Panc1 (cell line): ENCODE data around the gene PPP1R18. TPM values are rescaled to one million over a fixed set of nuclear protein-coding genes. Genes with fewer than 3 reads are reported as not detected.

ENCODE experiments used
- ATAC-seq: fragments of 200-7000 bp; cut with Tn5 transposase; 2 replicates; pipeline ENCODE4 v1.9.1; 2020; ENCODE audit warnings: mild to moderate bottlenecking, moderate library complexity
- BruUV-seq: library from RNA; stranded (reverse); fragments of 400-500 nt; replicated peaks from 2 replicates; lab custom pipeline; 2021; lab: Mats Ljungman, UMichigan
- CTCF ChIA-PET: fragments of 300-600 bp; sonication (Branson Sonifier 250); formaldehyde crosslinking; loops from one replicate; lab custom pipeline; 2022; ENCODE audit warnings: antibody characterized with exemption; lab: Charles Lee
- POLR2A ChIA-PET: fragments of 300-600 bp; sonication (Branson Sonifier 250); formaldehyde crosslinking; loops from one replicate; lab custom pipeline; 2022; ENCODE audit warnings: antibody characterized with exemption; lab: Charles Lee
- DNase-seq: peaks from one replicate; pipeline ENCODE4 v3.0.0-alpha.2; 2010; ENCODE audit warnings: low read depth, low spot score
- H3K27ac ChIP-seq: 2 replicates; pipeline ENCODE4 v1.5.1; 2011; ENCODE audit warnings: mild to moderate bottlenecking, low read length, inconsistent platforms
- H3K27me3 ChIP-seq: fragments of 200-500 bp; sonication (Bioruptor generic); 2 replicates; pipeline ENCODE4 v1.6.0; 2014; ENCODE audit warnings: low read length, inconsistent platforms; ENCODE audit not compliant: control insufficient read depth, insufficient read depth
- H3K36me3 ChIP-seq: fragments of 200-500 bp; sonication (Bioruptor generic); 2 replicates; pipeline ENCODE4 v1.5.1; 2014; ENCODE audit warnings: inconsistent platforms, mild to moderate bottlenecking, low read length, moderate library complexity; ENCODE audit not compliant: control insufficient read depth, insufficient read depth
- H3K4me1 ChIP-seq: 2 replicates; pipeline ENCODE4 v1.5.1; 2011; ENCODE audit warnings: inconsistent platforms, mild to moderate bottlenecking, low read length, moderate library complexity; ENCODE audit not compliant: control insufficient read depth, insufficient read depth
- H3K4me3 ChIP-seq, 2 experiments: 2 replicates each; pipeline ENCODE4 v1.5.1; 2011 to 2012; ENCODE audit warnings: low read depth in 2 of 2, low read length in 2 of 2, mild to moderate bottlenecking in 2 of 2, inconsistent platforms in 1 of 2, moderate library complexity in 1 of 2
- H3K9me3 ChIP-seq: fragments of 200-500 bp; sonication (Bioruptor generic); 2 replicates; pipeline ENCODE4 v1.5.1; 2014; ENCODE audit warnings: low read depth, mild to moderate bottlenecking, inconsistent platforms, low read length, moderate library complexity; ENCODE audit not compliant: control insufficient read depth, insufficient read depth
- POLR2AphosphoS5 ChIP-seq: IDR thresholded peaks from 2 replicates; pipeline ENCODE4 v1.6.1; 2012; ENCODE audit warnings: mild to moderate bottlenecking, low read depth, low read length, moderate library complexity
- SIN3A ChIP-seq: IDR thresholded peaks from 2 replicates; pipeline ENCODE4 v1.6.1; 2012; ENCODE audit warnings: low read depth, mild to moderate bottlenecking, low read length, moderate library complexity, borderline replicate concordance; ENCODE audit not compliant: insufficient read depth
- TCF7L2 ChIP-seq: IDR thresholded peaks from 2 replicates; pipeline ENCODE4 v1.6.1; 2011; ENCODE audit warnings: mild to moderate bottlenecking, low read depth, low read length, inconsistent platforms
- in situ Hi-C: cut with HindIII; loops from 2 replicates; pipeline ENCODE4 v1.10.0; 2016; ENCODE audit warnings: low sequenced_read_pairs, low pct_unique_long_range_greater_than_20kb
- intact Hi-C: fragments of 100-400 bp; cut with micrococcal nuclease; formaldehyde crosslinking; loops from one replicate; pipeline ENCODE4 v1.10.0; 2022; ENCODE audit not compliant: unreplicated experiment
- total RNA-seq: library from RNA; stranded (reverse); gene quantifications from one replicate; pipeline ENCODE4 v1.2.1, GENCODE V29; 2021; ENCODE audit not compliant: unreplicated experiment
- TF ChIP-seq, protein P1 (sequence below): fragments of 450-650 bp; IDR thresholded peaks from 2 replicates; pipeline ENCODE4 v1.5.1; 2017; ENCODE audit warnings: mild to moderate bottlenecking
- TF ChIP-seq, protein P2 (sequence below), 2 experiments: IDR thresholded peaks; 2 replicates each; pipeline ENCODE4 v1.6.1; 2011 to 2012; ENCODE audit warnings: low read depth in 2 of 2, control low read depth in 1 of 2, low read length in 1 of 2, mild to moderate bottlenecking in 1 of 2, moderate library complexity in 1 of 2; ENCODE audit not compliant: insufficient read depth in 1 of 2

The PPP1R18 gene
- total RNA-seq, 1 experiment from 2014 or later: 55.3 TPM

DNA sequence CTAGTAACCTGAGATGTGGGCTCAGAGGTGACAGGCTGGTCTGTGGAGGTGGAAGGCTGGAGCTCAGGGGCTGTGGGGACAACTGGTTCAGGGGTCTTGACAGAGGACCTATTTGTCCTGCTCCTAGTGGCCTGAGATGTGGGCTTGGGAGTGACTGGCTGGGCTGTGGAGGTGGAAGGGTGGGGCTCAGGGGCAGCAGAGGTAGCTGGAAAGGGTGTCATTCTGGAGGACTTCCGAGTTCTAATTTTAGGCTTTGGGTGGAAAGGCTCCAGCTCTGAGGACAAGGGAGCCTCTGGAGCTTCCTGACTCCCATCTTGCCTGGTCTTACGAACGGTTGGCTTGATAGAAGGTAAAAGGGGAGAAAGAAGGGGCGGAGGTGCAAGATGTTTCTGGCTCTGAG lies 19.2 kb upstream of the PPP1R18 start:
- POLR2A ChIA-PET: interaction anchor here (0.6 kb wide), 1 partner anchor 24 kb away, joined by 10 read pairs; no protein-coding TSS in a partner anchor
- H3K27ac ChIP-seq: no peak overlapping the region
- ATAC-seq: no peak
- intact Hi-C loops (no loop called here), in situ Hi-C loops (no loop called here)
- no peak for DNase-seq
- peaks cover 11% of the 10 kb centered on the region for H3K4me1 ChIP-seq
- no peak for TF ChIP-seq POLR2AphosphoS5
- no peak for TF ChIP-seq TCF7L2
- TF ChIP-seq, protein P1, sequence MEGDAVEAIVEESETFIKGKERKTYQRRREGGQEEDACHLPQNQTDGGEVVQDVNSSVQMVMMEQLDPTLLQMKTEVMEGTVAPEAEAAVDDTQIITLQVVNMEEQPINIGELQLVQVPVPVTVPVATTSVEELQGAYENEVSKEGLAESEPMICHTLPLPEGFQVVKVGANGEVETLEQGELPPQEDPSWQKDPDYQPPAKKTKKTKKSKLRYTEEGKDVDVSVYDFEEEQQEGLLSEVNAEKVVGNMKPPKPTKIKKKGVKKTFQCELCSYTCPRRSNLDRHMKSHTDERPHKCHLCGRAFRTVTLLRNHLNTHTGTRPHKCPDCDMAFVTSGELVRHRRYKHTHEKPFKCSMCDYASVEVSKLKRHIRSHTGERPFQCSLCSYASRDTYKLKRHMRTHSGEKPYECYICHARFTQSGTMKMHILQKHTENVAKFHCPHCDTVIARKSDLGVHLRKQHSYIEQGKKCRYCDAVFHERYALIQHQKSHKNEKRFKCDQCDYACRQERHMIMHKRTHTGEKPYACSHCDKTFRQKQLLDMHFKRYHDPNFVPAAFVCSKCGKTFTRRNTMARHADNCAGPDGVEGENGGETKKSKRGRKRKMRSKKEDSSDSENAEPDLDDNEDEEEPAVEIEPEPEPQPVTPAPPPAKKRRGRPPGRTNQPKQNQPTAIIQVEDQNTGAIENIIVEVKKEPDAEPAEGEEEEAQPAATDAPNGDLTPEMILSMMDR: no peak
- TF ChIP-seq SIN3A: no peak
- TF ChIP-seq, protein P2, sequence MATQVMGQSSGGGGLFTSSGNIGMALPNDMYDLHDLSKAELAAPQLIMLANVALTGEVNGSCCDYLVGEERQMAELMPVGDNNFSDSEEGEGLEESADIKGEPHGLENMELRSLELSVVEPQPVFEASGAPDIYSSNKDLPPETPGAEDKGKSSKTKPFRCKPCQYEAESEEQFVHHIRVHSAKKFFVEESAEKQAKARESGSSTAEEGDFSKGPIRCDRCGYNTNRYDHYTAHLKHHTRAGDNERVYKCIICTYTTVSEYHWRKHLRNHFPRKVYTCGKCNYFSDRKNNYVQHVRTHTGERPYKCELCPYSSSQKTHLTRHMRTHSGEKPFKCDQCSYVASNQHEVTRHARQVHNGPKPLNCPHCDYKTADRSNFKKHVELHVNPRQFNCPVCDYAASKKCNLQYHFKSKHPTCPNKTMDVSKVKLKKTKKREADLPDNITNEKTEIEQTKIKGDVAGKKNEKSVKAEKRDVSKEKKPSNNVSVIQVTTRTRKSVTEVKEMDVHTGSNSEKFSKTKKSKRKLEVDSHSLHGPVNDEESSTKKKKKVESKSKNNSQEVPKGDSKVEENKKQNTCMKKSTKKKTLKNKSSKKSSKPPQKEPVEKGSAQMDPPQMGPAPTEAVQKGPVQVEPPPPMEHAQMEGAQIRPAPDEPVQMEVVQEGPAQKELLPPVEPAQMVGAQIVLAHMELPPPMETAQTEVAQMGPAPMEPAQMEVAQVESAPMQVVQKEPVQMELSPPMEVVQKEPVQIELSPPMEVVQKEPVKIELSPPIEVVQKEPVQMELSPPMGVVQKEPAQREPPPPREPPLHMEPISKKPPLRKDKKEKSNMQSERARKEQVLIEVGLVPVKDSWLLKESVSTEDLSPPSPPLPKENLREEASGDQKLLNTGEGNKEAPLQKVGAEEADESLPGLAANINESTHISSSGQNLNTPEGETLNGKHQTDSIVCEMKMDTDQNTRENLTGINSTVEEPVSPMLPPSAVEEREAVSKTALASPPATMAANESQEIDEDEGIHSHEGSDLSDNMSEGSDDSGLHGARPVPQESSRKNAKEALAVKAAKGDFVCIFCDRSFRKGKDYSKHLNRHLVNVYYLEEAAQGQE (IDR thresholded peaks at IDR 0.05; ENCODE audit: insufficient read depth in 1 of 2, low read depth in 2 of 2, low read length in 1 of 2): no peak
- H3K9me3 ChIP-seq: no peaks in the 10 kb centered on the region
- H3K36me3 ChIP-seq: no peaks in the 10 kb centered on the region
- H3K27me3 ChIP-seq: no peaks in the 10 kb centered on the region
- no TSS peak for BruUV-seq
- no peak overlapping the region for H3K4me3 ChIP-seq
- CTCF ChIA-PET: no interaction called here

- Histone ChIP-seq H3K27me3 (no peaks in the 10 kb centered on the region), H3K27ac (no peak overlapping the region), H3K36me3 (no peaks in the 10 kb centered on the region), H3K4me3 (no peak overlapping the region), H3K9me3 (no peaks in the 10 kb centered on the region), H3K4me1 (peaks cover 11% of the 10 kb centered on the region)
- in situ Hi-C loops (no loop called here), intact Hi-C loops (no loop called here)
- ATAC-seq (no peak; the same call in 1 of the 2 replicates), DNase-seq (no peak)
- no TSS peak for BruUV-seq
- TF ChIP-seq, protein P2 (IDR thresholded peaks at IDR 0.05; ENCODE audit: insufficient read depth in 1 of 2, low read depth in 2 of 2, low read length in 1 of 2): no peak
- TF ChIP-seq SIN3A (no peak), POLR2AphosphoS5 (no peak), TCF7L2 (no peak)
- TF ChIP-seq, protein P1: no peak
- POLR2A ChIA-PET: no interaction called here
- CTCF ChIA-PET: interaction anchor here (0.6 kb wide), 1 partner anchor 13 kb away, joined by 3 read pairs; the partner anchor contains the start of gene MDC1
Observed at GRCh38 chr6:30703821-30704220, 17.4 kb upstream of the PPP1R18 start.
